ENCODE results near the gene ZBTB49.

Gene ZBTB49

GRCh38 chr4:4281787-4282186, 8.3 kb upstream of the ZBTB49 start:
- no peak for FAIRE-seq

DNA sequence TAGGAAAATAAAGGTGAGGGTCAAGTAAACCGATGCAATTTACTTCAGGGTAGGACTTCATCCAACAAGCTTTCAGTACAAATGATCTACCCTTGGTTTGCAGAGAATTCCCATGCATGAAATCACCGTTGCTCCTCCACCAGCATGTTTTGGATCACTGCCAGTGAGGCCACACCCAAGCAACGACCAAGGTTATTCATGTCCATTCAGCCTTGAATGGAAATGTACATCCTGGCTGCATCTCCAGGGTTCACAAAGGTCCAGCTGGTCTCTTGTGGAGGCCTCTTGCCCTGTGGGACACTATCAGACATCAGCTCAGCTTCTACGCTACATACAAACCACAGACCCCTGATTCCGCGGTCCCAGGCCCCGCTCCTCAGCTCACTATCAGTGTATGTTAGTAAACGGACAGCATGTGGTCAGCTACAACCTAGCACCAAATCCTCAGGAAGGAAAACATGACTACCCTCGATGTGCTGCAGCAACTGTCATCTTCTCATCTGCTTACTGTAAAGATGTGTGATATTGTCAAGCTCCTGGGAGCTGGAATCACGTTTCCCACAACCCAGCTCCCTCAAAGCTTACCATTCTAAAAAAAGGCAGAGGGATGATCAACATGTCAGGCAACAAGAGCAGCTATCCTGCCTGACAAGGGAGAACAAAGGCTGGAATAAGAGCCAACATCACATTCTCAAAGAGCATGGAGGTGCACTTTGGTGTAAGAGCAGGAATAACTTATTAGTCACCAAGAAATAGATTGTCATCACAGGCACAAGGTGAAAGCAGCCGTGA, 5.0 kb upstream of the ZBTB49 start:
- no peak for FAIRE-seq

GRCh38 chr4:4288098-4288497, 2.0 kb upstream of the ZBTB49 start:
- FAIRE-seq, result no peak

GRCh38 chr4:4289055-4289454, 996 bp upstream of the ZBTB49 start:
- FAIRE-seq, result no peak

GRCh38 chr4:4289597-4289940, 482 bp upstream of the ZBTB49 start:
- no peak for FAIRE-seq

- FAIRE-seq, result no peak
These were observed 3.2 kb downstream of the ZBTB49 start for GRCh38 chr4:4293279-4293678.

DNA sequence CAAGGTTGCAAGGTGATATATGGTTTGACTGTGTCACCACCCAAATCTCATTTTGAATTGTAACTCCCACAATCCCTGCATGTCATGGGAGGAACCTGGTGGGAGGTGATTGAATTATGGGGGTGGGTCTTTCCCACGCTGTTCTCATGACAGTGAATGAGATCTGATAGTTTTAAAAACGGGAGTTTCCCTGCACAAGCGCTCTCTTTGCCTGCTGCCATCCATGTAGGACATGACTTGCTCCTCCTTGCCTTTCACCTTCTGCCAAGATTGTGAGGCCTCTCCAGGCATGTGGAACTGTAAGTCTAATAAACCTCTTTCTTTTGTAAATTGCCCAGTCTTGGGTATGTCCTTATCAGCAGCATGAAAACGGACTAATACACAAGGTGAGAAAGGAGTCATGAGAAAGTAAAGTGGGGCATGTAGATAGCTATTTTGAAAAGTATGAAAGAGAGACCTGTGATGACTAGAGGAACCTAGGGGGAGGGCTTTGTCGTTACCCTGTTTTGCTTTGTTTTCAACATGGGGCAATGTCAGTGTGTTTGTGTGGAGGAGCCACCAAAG, 6.3 kb downstream of the ZBTB49 start:
- FAIRE-seq, result no peak

- no peak for FAIRE-seq
These were observed 9.0 kb downstream of the ZBTB49 start for GRCh38 chr4:4299006-4299405.

DNA sequence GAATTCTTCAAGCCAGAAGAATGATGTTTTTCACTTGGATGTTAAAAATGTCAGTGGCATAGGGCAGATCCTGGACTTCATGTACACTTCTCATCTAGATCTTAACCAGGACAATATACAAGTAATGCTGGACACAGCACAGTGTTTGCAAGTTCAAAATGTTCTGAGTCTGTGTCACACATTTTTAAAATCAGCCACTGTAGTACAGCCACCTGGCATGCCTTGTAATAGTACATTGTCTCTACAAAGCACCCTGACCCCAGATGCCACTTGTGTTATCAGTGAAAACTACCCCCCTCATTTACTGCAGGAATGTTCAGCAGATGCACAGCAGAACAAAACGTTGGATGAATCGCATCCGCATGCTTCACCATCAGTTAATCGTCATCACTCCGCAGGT, 11.9 kb downstream of the ZBTB49 start:
- no peak for FAIRE-seq

DNA sequence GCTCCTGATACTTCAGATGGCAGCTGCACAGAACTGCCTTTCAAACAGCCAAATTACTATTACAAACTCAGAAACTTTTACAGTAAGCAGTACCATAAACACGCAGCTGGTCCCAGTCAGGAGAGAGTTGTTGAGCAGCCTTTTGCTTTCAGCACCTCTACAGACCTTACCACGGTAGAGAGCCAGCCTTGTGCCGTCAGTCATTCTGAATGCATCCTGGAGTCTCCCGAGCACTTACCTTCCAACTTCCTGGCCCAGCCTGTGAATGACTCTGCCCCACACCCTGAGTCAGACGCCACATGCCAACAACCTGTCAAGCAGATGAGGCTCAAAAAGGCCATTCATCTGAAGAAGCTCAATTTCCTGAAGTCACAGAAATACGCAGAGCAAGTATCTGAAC, 12.4 kb downstream of the ZBTB49 start:
- FAIRE-seq, result no peak

- FAIRE-seq, result no peak
These were observed 16.9 kb downstream of the ZBTB49 start for GRCh38 chr4:4306920-4307319.

DNA sequence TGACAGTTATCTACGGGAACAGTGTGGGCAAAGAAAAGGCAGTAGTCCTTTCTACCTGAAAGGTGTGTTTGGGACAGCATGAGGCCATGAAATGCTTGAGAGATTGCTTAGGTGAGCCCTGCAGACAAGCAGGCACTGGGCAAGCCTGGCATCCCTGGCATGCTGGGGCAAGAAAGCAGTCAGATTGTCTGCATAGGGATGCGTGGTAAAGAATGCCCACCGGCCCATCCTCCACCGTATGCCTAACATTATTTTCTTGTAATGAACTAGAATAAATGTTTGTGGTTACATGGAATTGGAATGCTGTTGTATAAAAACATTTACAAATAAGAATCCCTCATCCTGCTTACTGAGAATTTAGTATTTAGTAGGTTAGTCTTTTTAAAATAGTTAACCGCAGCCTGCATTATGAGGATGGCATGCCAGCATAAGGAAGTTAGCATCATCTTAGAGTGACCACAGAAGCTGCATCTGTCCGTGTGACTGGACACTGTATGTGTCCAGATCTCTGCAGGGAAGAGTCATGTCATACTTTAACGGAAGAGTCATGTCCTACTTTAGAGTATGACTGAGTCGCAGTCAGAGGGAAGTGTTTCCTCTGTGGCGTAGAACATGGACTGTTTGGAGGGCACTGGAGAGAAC, 18.9 kb downstream of the ZBTB49 start:
- no peak for FAIRE-seq

DNA sequence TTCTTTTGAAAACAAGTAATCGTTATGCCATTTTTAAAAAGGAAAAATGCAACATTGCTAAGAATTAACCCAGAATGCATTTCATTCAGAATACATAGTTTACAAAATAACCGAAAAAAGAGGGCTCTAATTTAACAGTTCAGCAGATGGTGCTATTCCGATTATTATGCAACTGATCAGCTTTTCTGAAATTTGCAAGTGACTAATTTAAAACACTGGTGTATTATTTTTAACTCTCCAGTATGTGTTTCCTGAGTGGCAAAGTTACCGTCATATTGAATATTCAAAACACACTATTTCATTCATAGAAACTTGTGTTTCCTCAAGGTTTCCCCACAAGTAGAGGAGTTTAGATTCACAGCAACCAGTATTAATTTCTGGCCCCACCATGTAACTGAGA, 21.1 kb downstream of the ZBTB49 start:
- no peak for FAIRE-seq

GRCh38 chr4:4315461-4316149, 25.6 kb downstream of the ZBTB49 start:
- no peak for FAIRE-seq

GRCh38 chr4:4316150-4316495, 26.1 kb downstream of the ZBTB49 start:
- FAIRE-seq, result no peak

GRCh38 chr4:4317496-4318232, 27.6 kb downstream of the ZBTB49 start:
- FAIRE-seq, result no peak

DNA sequence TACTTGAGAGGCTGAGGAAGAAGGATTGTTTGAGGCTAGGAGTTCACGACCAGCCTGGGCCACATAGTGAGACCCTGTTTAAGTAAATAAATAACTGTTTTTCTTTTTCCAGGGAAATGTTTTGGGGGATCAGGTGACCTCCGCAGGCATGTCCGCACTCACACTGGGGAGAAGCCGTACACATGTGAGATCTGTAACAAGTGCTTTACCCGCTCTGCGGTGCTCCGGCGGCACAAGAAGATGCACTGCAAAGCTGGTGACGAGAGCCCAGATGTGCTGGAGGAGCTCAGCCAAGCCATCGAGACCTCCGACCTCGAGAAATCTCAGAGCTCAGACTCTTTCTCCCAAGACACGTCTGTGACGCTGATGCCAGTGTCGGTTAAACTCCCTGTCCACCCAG, 30.5 kb downstream of the ZBTB49 start:
- no peak for FAIRE-seq

DNA sequence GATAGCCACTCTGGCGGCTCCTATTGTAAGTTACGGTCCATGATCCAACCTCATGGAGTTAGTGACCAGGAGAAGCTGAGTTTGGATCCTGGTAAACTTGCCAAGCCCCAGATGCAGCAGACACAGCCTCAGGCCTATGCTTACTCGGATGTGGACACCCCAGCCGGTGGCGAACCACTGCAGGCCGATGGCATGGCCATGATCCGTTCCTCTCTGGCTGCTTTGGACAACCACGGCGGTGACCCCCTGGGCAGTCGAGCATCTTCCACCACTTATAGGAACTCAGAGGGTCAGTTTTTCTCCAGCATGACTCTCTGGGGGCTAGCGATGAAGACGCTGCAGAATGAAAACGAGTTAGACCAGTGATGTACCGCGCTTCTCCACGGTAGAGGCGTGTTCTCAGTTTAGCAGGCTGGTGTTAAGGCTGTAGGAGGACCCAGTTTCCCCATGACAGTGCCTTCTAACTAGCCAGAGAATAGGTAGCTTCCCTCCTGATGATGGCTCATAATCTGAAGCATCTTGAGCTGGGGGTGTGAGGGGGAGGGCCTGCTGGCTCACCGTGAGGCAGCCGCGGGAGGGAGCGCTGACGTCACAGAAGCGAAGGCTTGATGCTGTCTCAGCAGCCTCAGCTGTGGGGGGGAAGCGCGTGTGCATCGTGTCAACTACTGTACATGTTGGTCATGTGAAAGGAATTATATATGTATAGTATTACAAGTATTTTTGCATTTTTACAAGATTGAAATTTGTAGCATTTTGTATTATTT, 31.1 kb downstream of the ZBTB49 start:
- FAIRE-seq, result no peak

DNA sequence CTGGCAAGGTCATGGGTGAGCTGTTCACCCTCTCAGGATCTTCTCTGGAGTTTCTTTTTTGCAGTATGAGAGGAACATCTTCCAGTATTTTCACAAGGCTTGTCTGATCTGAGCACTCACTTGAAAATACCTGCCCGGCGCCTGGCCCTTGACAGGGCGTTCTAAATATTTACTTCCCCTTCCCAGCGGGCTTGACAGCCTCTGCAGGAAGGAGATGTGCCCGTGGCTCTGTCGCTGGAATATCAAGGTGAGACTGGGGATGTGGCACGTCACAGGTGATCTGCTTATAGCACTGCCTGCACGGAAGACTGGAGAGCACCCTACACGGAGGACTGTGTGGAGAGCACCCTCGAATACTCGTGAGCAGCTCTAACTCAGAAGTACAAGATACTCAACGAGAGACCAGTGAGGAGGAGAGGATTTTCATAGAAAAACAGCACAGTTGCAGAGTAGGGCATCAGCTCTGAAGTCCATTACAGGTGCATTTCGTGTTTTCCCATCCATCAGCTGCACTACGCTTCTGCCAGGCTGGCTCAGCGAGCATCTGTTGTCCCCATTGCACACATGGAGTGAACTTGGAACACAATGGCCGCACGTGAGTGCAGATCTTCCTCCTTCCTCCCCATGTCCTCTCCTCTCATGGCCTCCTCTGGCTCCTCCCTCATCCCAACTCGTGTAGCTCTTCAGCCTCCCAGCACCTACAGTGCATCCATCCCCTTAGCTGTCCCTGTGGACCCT, 32.1 kb downstream of the ZBTB49 start:
- FAIRE-seq, result no peak

DNA sequence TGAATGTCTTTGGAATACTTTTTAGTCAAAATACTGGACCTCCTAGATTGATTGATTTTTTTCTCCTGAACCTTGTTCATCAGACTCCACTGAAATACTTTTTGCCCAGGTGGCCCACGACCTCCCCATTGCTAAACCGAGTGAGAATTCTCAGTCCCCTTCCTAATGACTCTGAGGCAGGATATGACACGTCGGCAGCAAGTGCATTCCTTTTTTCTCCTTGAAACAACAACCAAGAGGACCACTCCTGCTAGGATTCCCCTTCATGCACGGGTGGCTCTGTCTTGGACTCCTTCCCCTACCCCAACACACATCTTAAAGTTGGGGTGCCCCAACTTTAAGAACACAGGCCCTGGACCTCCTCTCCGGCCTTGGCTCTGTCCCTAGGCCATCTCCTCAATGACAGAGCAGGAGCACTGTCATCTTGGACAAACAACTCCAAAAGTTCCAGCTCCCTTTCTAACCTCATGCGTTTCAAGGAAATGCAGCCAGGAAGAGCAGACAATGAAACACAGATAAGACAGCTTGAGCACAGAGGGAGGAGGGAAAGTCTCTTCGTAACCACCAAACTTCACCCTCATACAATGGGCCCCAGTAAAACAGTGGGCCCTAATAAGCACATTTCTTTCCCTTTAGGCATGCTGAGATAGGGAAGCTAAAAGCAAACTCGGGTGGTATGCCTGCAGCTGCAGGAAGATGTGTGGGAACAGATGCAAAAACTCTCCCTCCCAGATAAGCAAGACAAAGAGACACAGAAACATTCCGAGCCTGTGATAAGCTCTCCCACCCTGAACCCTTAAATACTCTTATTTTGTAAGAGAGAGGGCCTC, 33.9 kb downstream of the ZBTB49 start:
- no peak for FAIRE-seq

DNA sequence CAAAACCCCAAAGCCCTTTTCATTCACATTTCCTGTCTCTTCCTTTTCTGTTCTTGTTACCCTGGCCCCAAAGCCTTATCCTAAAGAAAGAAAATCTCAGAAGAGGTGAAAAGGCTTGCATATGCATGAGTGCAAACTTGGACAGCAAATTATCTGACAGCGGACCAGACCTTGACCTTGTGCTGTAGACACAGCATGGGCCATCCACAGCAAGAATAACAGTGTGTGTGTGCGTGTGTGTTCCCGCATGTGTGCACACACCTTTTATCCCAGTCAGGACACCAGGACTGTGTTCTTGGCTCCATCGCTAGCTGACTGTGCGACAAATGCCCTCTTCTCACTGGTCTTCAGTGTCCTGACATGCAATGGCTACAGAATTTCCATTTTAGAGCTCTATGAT, 35.3 kb downstream of the ZBTB49 start:
- FAIRE-seq, result no peak

Data from endometrium (tissue), 2 donors.